Right lobe of liver (tissue), 6 donors: ENCODE measurements around the gene STPG4. TPM values are rescaled to one million over a fixed set of nuclear protein-coding genes. Genes with fewer than 3 reads are reported as not detected.

ENCODE experiments used
- ATAC-seq, 4 donors: fragments of 200-7000 bp; cut with Tn5 transposase; one replicate each; pipeline ENCODE4 v1.9.1; 2020; ENCODE audit warnings: mild to moderate bottlenecking in 4 of 4, moderate library complexity in 4 of 4
- DNase-seq, 3 donors: peaks; one replicate each; pipeline ENCODE4 v3.0.0-alpha.2; 2020
- H3K27ac ChIP-seq, 3 donors: fragments of 200-600 bp; one replicate each; pipeline ENCODE4 v1.8.0; 2022
- H3K27me3 ChIP-seq, 2 donors: fragments of 200-600 bp; one replicate each; pipeline ENCODE4 v1.8.0; 2022
- H3K36me3 ChIP-seq, 4 donors: fragments of 200-600 bp; sonication (generic) in 1 of 4; one replicate each; pipeline versions ENCODE4 v1.5.1 to v1.8.0; 2017 to 2022; ENCODE audit warnings: control low read depth in 1 of 4
- H3K4me1 ChIP-seq, 4 donors: fragments of 200-600 bp; sonication (generic) in 1 of 4; one replicate each; pipeline versions ENCODE4 v1.5.1 to v1.8.0; 2017 to 2022; ENCODE audit warnings: control low read depth in 1 of 4
- H3K4me3 ChIP-seq, 3 donors: fragments of 200-600 bp; one replicate each; pipeline ENCODE4 v1.8.0; 2022
- H3K9me3 ChIP-seq, 4 donors: fragments of 200-600 bp; sonication (generic) in 1 of 4; one replicate each; pipeline versions ENCODE4 v1.5.1 to v1.8.0; 2017 to 2022; ENCODE audit warnings: control low read depth in 1 of 4
- POLR2A ChIP-seq: fragments of 450-650 bp; IDR thresholded peaks from one replicate; pipeline ENCODE4 v1.6.1; 2017; ENCODE audit warnings: antibody characterized with exemption, mild to moderate bottlenecking
- WGBS: methylation state at CpG from one replicate; pipeline ENCODE4 v1.1.6; 2018; ENCODE audit warnings: low coverage, low lambda C conversion rate; ENCODE audit not compliant: insufficient coverage; ENCODE audit errors: missing lambda C conversion rate; 5-methylcytosine and 5-hydroxymethylcytosine counted together
- intact Hi-C, 2 donors: fragments of 100-400 bp; cut with DNase I; formaldehyde crosslinking; loops; one replicate each; pipeline versions ENCODE4 v1.11.2 to v1.14.1; 2022
- total RNA-seq, 6 experiments: library from RNA; depleted of rRNA in 2 of 6; stranded (reverse); fragments of >200 nt in 2 of 6; fragmentation: NEBNext Ultra II Directional in 3 of 6; extraction: Animal tissue kit (Norgen Biotek cat#: 25700) in 3 of 6; gene quantifications; one replicate each; pipeline versions ENCODE4 v1.1.0 to v1.2.4, GENCODE V29; 2016 to 2023
- TF ChIP-seq, protein P1 (sequence below), 4 donors: fragments of 200-600 bp in 3 of 4; fragments of 450-650 bp in 1 of 4; IDR thresholded peaks; one replicate each; pipeline versions ENCODE4 v1.5.1 to v1.8.0; 2016 to 2022; ENCODE audit warnings: antibody characterized with exemption in 4 of 4, mild to moderate bottlenecking in 2 of 4
- donor health status: DM: no; HTN: yes; CAD: no.
- donor health status: DM: no; HTN: no; CAD: no.
- donor health status: DM: no; HTN: no; CAD: no.
- donor health status: DM: no; HTN: yes; CAD: no.
- donor health status: DM: no; HTN: yes; CAD: no.

STPG4 gene
- total RNA-seq, 6 experiments from 2014 or later: not detected

DNA sequence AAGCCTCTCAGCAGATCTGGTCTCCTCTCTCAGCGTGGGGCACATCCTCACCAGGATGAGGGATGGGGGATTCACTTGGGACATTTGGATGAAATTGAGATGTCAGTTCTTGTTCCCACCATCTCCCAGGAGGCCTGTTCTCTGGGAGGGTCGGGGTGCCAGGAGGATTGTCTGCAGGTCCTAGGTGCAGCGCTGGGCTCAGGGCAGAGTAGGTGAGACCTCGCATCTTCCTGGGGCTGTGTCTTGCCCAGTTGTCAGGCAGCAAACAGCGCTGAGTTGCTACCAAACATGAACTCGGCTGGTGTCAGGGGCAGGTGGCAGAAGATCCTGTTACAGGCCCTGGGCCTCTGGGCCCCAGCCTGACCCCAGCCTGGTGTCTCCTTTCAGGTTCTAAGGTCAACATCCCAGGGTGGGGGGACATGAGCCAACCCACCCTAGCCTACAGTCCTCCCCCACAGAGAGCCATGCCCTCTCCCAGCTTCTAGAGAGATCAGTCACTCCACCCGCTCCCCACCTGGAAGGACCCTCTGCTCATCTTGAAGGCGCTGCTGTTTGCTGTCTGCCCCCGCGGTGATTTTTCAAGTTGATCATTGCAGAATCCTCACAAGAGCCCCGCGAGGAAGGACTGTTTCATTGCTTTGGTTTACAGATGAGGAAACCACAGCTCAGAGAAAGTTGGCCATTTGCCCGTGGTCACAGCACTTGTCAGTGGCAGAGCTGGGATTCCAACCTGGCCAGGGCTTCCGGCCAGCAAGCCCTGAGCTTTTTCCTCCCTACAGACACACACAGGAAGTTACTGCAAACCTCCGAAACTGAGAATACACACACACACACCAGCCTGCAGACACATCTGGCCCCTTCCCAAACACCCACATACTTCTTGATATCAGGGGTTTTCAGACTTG, 83.9 kb downstream of the STPG4 start:
- Histone ChIP-seq H3K27ac (peak overlapping the region; percentile 19 to 74 (median 65)), H3K4me1 (peaks cover 0 to 31% (median 9%) of the 10 kb centered on the region in 4 donors), H3K9me3 (no peaks in the 10 kb centered on the region), H3K36me3 (no peaks in the 10 kb centered on the region), H3K27me3 (no peaks in the 10 kb centered on the region), H3K4me3 (no peak overlapping the region)
- no peak for TF ChIP-seq POLR2A
- TF ChIP-seq, protein P1, sequence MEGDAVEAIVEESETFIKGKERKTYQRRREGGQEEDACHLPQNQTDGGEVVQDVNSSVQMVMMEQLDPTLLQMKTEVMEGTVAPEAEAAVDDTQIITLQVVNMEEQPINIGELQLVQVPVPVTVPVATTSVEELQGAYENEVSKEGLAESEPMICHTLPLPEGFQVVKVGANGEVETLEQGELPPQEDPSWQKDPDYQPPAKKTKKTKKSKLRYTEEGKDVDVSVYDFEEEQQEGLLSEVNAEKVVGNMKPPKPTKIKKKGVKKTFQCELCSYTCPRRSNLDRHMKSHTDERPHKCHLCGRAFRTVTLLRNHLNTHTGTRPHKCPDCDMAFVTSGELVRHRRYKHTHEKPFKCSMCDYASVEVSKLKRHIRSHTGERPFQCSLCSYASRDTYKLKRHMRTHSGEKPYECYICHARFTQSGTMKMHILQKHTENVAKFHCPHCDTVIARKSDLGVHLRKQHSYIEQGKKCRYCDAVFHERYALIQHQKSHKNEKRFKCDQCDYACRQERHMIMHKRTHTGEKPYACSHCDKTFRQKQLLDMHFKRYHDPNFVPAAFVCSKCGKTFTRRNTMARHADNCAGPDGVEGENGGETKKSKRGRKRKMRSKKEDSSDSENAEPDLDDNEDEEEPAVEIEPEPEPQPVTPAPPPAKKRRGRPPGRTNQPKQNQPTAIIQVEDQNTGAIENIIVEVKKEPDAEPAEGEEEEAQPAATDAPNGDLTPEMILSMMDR (IDR thresholded peaks at IDR 0.05): no peak
- ATAC-seq (peak; percentile 19 to 57 (median 35)), DNase-seq (peak; percentile 72 to 83 (median 80))
- intact Hi-C loops: no loop called here
- WGBS: 3% methylated on average over 5 of the region's 15 CpGs

DNA sequence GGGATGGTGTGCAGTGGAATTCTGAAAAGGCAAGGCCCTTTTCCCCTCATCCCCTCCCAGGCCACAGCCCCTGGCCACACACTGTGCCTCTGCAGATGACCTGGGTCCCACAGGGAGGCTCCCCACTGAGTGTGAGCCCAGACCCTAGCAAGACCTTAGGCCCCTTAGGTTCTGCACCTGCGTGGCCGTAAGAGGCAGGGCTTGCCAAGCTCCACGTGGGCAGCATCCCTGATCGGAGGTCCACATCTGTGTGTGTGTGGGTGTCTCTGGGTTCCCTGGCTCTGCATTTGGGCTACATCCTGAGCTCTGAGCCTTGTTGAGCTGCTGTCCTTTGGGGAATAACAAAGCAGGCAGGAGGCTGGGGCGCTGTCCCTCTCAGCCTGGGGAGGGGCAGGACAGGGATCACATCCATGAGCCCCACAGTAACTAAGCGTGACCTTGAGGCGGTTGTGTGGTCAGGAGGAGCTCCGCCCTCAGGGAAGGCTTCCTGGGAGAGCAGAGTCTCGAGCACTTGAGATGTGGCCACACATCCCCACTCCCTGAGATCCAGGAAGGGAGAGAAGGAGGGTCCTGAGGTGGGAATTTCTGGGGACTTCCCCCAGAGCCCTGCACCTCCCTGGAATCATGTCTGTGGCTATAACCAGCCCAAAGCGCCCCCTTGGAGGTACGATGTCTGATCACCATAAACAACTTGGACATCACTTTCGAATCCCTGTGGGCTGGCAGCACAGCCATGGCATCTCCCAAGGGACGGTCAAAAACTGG, 84.8 kb downstream of the STPG4 start:
- H3K27me3 ChIP-seq: no peaks in the 10 kb centered on the region
- DNase-seq (peak in 1 of 3 donors; percentile 43), ATAC-seq (no peak)
- no peaks in the 10 kb centered on the region for H3K36me3 ChIP-seq
- H3K9me3 ChIP-seq: no peaks in the 10 kb centered on the region
- H3K4me1 ChIP-seq: peaks cover 3 to 35% (median 9%) of the 10 kb centered on the region in 4 donors
- no CpG with 5 or more reads among the region's 13 CpGs for WGBS
- H3K27ac ChIP-seq: peak overlapping the region; percentile 36 to 74 (median 54)
- intact Hi-C loops: no loop called here
- H3K4me3 ChIP-seq: no peak overlapping the region
- no peak for TF ChIP-seq POLR2A
- TF ChIP-seq, protein P1 (IDR thresholded peaks at IDR 0.05): no peak

DNA sequence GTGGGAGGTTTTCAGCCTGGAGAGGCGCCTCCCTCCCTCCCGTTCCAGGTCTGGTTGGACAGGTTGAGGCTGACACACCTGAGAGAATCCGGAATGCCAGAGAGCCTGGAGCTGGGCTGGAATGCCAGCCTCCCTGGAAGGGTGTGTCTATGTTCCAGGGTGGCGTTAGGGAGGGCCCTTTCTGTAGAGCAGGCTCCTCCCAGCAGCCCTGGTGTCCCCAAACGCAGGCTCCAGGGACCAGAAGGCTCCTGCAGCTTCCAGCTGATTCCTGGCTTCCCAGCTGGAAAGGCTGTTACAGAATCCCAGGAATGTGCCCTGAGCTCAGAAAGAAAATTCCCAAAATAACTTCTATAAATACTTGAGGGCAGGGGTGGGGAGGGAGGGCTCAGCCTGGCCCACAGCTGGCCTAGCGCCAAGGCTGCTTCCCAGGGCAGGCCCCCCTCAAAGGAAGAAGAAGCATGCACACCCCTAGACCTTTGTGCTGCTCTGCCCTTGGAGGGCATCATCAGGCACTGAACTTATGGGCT, 85.4 kb downstream of the STPG4 start:
- WGBS: no CpG with 5 or more reads among the region's 6 CpGs
- intact Hi-C loops: no loop called here
- H3K4me1 ChIP-seq: peaks cover 4 to 37% (median 9%) of the 10 kb centered on the region in 4 donors

DNA sequence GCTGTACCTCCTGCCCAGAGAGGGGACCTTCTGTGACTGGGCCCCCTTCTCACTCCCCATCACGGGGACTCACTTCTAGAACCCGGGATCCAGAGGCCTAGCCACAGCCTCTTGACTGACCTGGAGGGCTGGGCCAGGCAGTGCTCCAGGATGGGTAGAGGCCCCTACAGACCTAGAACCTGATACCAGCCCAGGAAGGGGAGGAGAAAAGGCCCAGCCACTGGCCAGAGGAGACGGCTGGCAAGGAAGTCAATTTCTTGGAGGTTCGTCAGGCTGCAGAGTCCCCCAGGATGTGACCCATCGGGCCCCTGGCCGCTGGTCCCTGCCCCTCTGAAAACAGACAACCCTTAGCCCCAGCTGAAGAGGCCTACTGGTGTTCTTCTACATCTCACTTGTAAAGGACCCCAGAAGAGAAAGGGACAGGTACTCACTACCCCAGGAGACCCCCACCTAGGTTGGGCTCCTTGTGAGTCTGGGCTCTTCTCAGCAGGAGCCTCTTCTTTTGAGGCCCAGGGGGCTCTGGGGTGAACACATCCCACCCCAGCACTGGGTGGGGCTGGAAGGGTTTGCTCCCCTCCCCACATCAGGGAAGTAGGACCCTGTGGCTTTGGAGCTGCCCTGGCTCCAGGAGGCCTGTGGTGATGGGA, 86.0 kb downstream of the STPG4 start:
- no CpG with 5 or more reads among the region's 6 CpGs for WGBS
- intact Hi-C loops: no loop called here
- ATAC-seq (no peak), DNase-seq (peak in 1 of 3 donors; percentile 37)
- peaks cover 4 to 37% (median 9%) of the 10 kb centered on the region in 4 donors for H3K4me1 ChIP-seq
- H3K36me3 ChIP-seq: no peaks in the 10 kb centered on the region
- TF ChIP-seq, protein P1 (IDR thresholded peaks at IDR 0.05): no peak
- TF ChIP-seq POLR2A: no peak
- H3K27me3 ChIP-seq: no peaks in the 10 kb centered on the region
- peak overlapping the region; percentile 52 to 63 (median 58) for H3K27ac ChIP-seq
- no peaks in the 10 kb centered on the region for H3K9me3 ChIP-seq
- no peak overlapping the region for H3K4me3 ChIP-seq

More for the DNA sequence above, 85.4 kb downstream of the STPG4 start:
- DNase-seq: peak in 1 of 3 donors; percentile 54
- ATAC-seq: peak in 1 of 4 donors; percentile 14
- H3K27ac ChIP-seq: peak overlapping the region; percentile 52 to 74 (median 63)
- H3K36me3 ChIP-seq: no peaks in the 10 kb centered on the region
- H3K4me3 ChIP-seq: no peak overlapping the region
- TF ChIP-seq POLR2A: no peak
- no peaks in the 10 kb centered on the region for H3K9me3 ChIP-seq
- H3K27me3 ChIP-seq: no peaks in the 10 kb centered on the region
